Progenitor cell of endocrine pancreas (in vitro differentiated cells): ENCODE measurements around the gene NUBP2. TPM values are rescaled to one million over a fixed set of nuclear protein-coding genes. Genes with fewer than 3 reads are reported as not detected.
A peak's percentile ranks its signal among the peaks of the same experiment; 100 is the strongest.

Experiments
- DNase-seq: peaks from one replicate; pipeline ENCODE4 v3.0.0; 2021; ENCODE audit warnings: low spot score; ENCODE audit not compliant: unreplicated experiment
- H3K27ac Mint-ChIP-seq: 2 replicates; pipeline ENCODE4 v1.8.0; 2021; ENCODE audit warnings: mild to moderate bottlenecking, moderate library complexity, mixed read lengths
- H3K27me3 Mint-ChIP-seq: 2 replicates; pipeline ENCODE4 v1.8.0; 2021; ENCODE audit warnings: mixed read lengths
- H3K36me3 Mint-ChIP-seq: 2 replicates; pipeline ENCODE4 v1.8.0; 2022; ENCODE audit warnings: mixed read lengths; ENCODE audit not compliant: insufficient read depth
- H3K4me1 Mint-ChIP-seq: 2 replicates; pipeline ENCODE4 v1.8.0; 2021; ENCODE audit warnings: low read depth, mixed read lengths
- H3K4me3 Mint-ChIP-seq: 2 replicates; pipeline ENCODE4 v1.8.0; 2021; ENCODE audit warnings: low read depth, mild to moderate bottlenecking, moderate library complexity, mixed read lengths
- H3K9me3 Mint-ChIP-seq: 2 replicates; pipeline ENCODE4 v1.8.0; 2021; ENCODE audit warnings: low read depth, mixed read lengths
- CTCF ChIP-seq: fragments of 200-600 bp; sonication (generic); IDR thresholded peaks from one replicate; pipeline ENCODE4 v1.5.0; 2021; ENCODE audit warnings: antibody characterized with exemption, mild to moderate bottlenecking; ENCODE audit not compliant: unreplicated experiment
- total RNA-seq: library from RNA; stranded (reverse); gene quantifications from 2 replicates; pipeline ENCODE4 v1.2.1, GENCODE V29; 2021

The NUBP2 gene
- total RNA-seq, 1 donor from 2014 or later, result 65.4 TPM

DNA sequence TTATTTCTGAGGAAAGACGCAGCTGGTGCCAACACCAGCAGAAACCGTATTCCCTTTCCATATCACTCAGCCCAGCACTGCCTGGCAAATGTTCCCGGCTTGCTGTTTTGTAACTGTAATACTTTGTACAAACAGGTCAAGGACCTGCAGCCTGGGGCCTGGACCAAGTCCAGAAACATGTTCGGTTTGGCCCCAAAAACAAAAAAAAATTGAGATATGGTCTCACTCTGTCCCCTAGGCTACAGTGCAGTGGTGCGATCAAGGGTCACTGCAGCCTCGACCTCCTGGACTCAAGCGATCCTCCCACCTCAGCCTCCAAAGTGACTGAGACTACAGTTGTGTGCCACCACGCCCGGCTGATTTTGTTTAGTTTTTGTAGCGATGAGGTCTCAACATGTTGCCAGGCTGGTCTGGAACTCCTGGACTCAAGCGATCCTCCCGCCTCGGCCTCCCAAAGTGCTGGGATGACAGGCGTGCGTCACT is 42.7 kb downstream of the NUBP2 start:
- H3K27me3 Mint-ChIP-seq, result no peaks in the 10 kb centered on the region
- no peak for TF ChIP-seq CTCF
- no peaks in the 10 kb centered on the region for H3K9me3 Mint-ChIP-seq
- H3K27ac Mint-ChIP-seq, result peak overlapping the region; percentile 76
- no peaks in the 10 kb centered on the region for H3K36me3 Mint-ChIP-seq
- H3K4me1 Mint-ChIP-seq, result peaks cover 31% of the 10 kb centered on the region
- DNase-seq, result no peak
- peak overlapping the region; percentile 71 for H3K4me3 Mint-ChIP-seq

- no peaks in the 10 kb centered on the region for H3K9me3 Mint-ChIP-seq
- DNase-seq, result peak; percentile 48
- peak overlapping the region; percentile 71 for H3K4me3 Mint-ChIP-seq
- H3K36me3 Mint-ChIP-seq, result no peaks in the 10 kb centered on the region
- no peaks in the 10 kb centered on the region for H3K27me3 Mint-ChIP-seq
- peaks cover 31% of the 10 kb centered on the region for H3K4me1 Mint-ChIP-seq
- TF ChIP-seq CTCF, result peak; percentile 32
- peak overlapping the region; percentile 76 for H3K27ac Mint-ChIP-seq
Measured at GRCh38 chr16:1825864-1826690, 43.3 kb downstream of the NUBP2 start.

DNA sequence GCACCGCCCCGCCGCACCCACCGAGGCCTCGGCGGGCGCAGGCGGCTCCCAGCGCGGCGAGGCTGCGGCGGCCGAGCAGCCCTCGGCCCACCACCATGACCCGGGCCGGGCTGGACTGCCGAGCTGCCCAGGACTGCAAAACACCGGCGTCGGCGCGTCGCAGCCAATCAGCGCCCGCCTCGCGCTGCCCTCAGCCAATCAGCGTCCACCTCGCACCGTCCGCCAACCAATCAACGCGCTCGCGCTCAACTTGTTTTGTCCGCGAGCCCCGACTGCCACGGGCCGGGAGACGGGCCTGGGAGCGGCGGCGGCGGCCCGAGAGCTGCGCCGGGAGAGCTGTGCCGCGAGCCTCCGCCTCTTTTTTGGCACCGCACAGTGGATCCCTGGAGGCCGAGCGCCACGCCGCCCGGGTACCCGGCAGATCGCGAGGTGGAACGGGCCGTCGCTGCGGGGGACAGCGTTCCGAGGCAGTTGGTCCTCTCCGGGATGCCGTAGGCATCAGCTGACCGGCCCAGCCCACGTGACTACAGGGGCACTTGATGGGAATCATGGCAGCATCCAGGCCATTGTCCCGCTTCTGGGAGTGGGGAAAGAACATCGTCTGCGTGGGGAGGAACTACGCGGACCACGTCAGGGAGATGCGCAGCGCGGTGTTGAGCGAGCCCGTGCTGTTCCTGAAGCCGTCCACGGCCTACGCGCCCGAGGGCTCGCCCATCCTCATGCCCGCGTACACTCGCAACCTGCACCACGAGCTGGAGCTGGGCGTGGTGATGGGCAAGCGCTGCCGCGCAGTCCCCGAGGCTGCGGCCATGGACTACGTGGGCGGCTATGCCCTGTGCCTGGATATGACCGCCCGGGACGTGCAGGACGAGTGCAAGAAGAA is 44.2 kb downstream of the NUBP2 start, which contains the start of the genes FAHD1 and HAGH:
TSS of gene FAHD1 (plus strand) at position 516 of the 883 bp plus-strand sequence. CDS start at position 549, 33 bp downstream.
TSS of gene HAGH (minus strand) at position 135 of the 883 bp plus-strand sequence. CDS start at position 97, 38 bp downstream.
- H3K27ac Mint-ChIP-seq, result peak within 1 kb of the TSS; percentile 88
- H3K4me3 Mint-ChIP-seq, result peak within 1 kb of the TSS; percentile 94
- peaks cover 31% of the 10 kb centered on the region for H3K4me1 Mint-ChIP-seq
- no peak for TF ChIP-seq CTCF
- DNase-seq, result peak; percentile 90
- H3K36me3 Mint-ChIP-seq, result no peaks in the 10 kb centered on the region
- no peaks in the 10 kb centered on the region for H3K27me3 Mint-ChIP-seq
- H3K9me3 Mint-ChIP-seq, result no peaks in the 10 kb centered on the region

- Mint-ChIP-seq H3K27ac (peak overlapping the region; percentile 91), H3K27me3 (no peaks in the 10 kb centered on the region), H3K36me3 (peaks cover 1% of the 10 kb centered on the region), H3K9me3 (no peaks in the 10 kb centered on the region), H3K4me1 (peaks cover 33% of the 10 kb centered on the region), H3K4me3 (peak overlapping the region; percentile 94)
- no peak for DNase-seq
- TF ChIP-seq CTCF, result no peak
Measured at GRCh38 chr16:1828645-1829410, 46.1 kb downstream of the NUBP2 start.
